HG03196 (cell line): Measurements from ENCODE around the gene APH1B.
"Not testable (repeated sequence)": the region's sequence is repeated elsewhere in the genome, so short reads cannot be mapped to it uniquely, and the experiment has no call there.

Experiments used
- ATAC-seq: cut with Tn5 transposase; IDR thresholded peaks from one replicate; pipeline ENCODE4 v1.9.1; 2021; ENCODE audit not compliant: unreplicated experiment

APH1B gene

DNA sequence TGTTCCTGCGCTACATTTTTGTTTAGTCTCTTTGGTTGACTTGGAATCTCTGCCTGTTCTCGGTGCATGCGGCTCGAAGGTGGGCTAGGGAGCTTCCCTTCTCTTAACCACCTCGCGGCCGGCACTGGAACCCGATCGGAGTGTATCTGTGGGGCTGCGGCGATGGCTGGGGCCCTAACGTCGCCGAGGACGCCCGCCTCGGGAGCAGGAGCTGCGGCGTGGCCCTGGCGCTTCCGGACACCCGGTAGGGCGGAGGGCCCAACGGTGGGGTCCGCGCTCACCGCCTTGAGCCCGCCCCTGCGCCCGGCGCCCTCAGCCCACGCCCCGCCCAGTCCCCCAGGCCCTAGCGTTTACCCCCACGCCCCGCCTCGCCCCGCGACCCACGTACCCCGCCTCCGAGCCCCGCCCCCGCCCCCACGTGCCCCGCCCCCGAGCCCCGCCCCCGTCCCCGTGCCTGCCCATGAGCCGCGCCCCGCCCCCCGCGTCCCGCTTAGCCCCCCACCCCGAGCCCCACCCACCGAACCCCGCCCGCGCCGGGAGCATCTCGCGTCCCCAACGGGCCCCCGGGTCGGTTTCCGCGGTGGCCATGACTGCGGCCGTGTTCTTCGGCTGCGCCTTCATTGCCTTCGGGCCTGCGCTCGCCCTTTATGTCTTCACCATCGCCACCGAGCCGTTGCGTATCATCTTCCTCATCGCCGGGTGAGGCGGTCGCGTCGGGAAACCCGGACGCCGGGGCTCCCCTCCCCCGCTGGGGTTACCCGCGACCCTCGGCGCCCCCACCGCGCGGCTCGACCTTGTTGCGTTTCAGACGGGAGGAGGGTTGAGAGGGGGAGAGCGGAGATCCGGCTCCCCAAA, at the start of gene APH1B:
TSS of gene APH1B (plus strand) at position 568 of the 855 bp plus-strand sequence. CDS start at position 587, 19 bp downstream.
- peak; percentile 73 for ATAC-seq

DNA sequence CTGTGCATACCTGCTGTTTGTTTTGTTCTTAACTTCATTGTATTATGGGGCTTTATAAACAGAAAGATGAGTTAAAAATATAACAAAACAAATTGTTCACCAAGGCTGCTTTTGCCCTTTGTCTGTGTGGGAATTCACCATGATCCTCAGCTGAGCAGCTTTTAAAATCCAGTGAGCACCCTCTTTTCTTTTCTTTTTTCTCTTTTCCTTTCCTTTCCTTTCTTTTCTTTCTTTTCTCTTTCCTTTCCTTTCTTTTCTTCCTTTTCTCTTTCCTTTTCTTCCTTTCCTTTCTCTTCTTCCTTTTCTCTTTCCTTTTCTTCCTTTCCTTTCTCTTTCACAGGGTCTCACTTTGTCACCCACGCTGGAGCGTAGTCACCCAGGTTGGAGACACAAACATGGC, 49.7 kb upstream of the APH1B start:
- no peak for ATAC-seq

DNA sequence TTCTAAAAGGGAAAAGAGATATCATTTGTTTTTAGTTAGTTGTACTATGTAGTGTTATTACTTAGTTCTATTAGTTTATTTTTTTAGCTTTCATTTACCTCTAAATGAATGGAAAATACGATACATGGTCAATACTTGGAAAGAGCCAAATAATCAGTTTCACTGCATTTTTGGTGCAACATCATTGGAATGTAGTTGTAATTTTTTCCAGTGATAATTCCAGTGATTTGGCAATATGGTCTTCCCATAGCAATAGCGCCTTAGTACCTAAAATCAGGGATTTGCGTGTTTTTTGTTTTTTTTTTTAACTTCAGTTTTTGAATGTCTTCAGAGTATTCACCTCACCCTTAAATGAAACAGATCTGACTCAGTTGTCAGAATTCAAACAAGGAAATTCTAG, 46.2 kb upstream of the APH1B start:
- ATAC-seq: no peak

DNA sequence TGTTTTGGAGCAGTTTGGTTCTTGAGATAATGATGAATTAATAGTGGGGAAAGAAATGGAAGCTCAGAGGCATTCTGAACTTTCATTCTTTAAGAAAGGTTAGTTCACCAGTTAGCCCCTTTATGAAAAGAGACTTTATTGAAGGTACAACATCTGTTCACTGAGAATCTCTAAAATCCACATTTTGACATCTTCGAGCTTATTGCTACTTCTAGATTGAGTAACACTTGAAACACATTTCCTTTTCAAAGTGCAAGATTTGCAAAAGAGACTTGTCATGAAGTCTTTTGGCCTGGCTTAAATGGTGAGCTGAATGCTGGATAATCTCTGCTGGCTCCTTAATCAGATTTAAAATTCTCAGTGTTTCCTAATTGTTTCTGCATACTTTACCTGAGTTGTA, 45.7 kb upstream of the APH1B start:
- ATAC-seq: no peak

GRCh38 chr15:63232405-63232804, 45.0 kb upstream of the APH1B start:
- no peak for ATAC-seq

DNA sequence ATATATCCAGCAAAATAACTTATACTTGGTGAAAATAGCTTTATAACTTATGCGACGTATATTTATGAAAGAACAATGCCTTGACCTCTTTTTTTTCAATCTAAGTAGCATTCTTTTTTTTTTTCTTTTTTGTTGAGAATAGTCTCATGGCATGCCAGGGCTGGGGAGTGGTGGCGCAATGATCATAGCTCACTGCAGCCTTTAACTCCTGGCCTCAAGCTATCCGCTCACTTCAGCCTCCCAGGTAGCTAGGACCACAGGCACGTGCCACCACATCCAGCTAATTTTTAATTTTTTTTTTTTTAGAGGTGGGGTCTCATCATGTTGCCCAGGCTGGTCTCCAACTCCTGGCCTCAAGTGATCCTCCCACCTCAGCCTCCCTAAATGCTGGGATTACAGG, 44.5 kb upstream of the APH1B start:
- no peak for ATAC-seq

- ATAC-seq: no peak
Measured at GRCh38 chr15:63233667-63234423, 43.6 kb upstream of the APH1B start.

- ATAC-seq: no peak
Measured at GRCh38 chr15:63234451-63234870, 42.9 kb upstream of the APH1B start.

- no peak for ATAC-seq
Measured at GRCh38 chr15:63236272-63236671, 41.1 kb upstream of the APH1B start.

DNA sequence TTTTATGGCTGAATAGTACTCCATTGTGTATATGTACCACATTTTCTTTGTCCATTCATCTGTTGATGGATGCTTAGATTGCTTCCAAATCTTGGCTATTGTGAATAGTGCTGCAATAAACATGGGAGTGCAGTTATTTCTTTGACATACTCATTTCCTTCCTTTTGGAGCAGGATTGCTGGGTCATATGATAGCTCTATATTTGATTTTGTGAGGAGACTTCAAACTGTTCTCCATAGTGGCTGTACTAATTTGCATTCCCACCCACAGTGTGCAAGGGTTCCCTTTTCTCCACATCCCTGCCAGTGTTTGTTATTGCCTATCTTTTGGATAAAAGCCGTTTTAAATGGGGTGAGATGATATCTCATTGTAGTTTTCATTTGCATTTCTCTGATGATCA, 40.3 kb upstream of the APH1B start:
- not testable (repeated sequence) for ATAC-seq

DNA sequence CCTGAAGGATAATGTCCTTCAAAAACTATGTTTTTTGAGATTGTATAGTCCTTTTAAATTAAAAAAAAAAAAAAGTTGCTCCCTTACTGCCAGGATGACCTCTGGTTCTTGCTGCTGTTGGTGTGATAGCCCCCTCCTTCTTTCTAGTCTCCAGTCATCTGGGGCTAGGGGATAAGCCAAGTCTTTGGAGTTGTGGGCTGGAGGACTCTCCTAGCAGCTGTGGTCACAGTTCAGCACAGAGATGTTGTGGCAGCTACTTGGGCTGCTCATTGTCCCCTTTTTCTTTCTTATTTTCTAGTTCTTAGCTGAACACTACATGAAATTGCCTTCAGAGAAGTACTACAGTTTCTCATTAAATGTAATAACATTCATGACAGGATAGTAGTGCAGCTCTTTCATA, 39.2 kb upstream of the APH1B start:
- no peak for ATAC-seq

GRCh38 chr15:63238796-63239195, 38.6 kb upstream of the APH1B start:
- peak; percentile 58 for ATAC-seq

DNA sequence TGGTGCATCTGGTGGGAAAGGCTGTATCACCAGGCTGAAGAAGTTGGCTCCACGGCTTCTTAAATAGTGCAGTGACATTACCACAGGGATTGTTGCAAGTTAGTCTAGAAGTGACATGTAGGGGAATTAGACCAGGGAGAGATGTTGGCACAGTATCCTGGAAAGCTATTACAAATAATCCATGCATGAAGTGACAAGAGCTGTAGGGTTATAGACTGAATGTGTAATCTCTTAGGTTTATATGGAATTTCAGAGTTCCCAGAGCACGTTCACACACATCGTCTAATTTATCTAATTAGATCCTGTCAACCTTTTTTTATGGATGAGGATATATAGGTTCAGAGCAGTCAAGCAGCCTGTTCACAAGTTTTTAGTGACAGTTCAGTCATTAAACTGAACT, 37.3 kb upstream of the APH1B start:
- no peak for ATAC-seq

DNA sequence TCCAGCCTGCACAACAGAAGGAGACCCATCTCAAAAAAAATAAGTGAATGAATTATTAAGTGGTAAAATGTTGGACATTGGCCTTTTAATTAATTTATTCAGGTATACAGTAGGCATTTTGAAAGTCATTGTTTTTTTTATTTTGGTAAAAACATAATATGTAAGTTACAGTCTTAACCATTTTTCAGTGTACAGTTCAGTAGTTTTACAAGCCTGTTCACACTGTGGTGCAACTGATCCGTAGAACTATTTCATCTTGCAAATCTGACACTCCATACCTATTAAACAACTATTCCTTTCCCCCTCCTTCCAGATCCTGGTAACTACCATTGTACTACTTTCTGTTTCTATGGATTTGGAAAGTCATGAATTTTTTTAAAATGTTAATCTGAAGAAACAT, 36.1 kb upstream of the APH1B start:
- ATAC-seq: no peak

- no peak for ATAC-seq
Measured at GRCh38 chr15:63243101-63243500, 34.3 kb upstream of the APH1B start.

- no peak for ATAC-seq
Measured at GRCh38 chr15:63243776-63244175, 33.6 kb upstream of the APH1B start.

DNA sequence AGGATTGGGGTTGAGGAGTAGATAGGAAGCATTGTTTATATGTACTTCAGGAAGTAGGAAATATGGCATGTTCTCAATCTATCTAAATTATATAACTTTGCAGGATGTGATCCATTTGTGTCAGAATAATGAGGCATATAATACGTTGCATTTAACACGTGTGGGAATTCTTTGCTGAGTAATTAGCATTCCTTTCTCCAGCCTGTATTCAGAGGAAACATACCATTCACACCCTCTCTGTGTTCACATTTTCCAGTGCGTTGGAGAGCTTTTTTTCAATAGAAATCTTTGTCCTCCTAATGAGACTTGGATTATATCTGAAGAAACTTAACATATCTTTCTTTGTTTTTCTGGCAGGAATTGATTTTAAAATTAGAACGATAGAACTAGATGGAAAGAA, 33.0 kb upstream of the APH1B start:
- ATAC-seq: no peak

DNA sequence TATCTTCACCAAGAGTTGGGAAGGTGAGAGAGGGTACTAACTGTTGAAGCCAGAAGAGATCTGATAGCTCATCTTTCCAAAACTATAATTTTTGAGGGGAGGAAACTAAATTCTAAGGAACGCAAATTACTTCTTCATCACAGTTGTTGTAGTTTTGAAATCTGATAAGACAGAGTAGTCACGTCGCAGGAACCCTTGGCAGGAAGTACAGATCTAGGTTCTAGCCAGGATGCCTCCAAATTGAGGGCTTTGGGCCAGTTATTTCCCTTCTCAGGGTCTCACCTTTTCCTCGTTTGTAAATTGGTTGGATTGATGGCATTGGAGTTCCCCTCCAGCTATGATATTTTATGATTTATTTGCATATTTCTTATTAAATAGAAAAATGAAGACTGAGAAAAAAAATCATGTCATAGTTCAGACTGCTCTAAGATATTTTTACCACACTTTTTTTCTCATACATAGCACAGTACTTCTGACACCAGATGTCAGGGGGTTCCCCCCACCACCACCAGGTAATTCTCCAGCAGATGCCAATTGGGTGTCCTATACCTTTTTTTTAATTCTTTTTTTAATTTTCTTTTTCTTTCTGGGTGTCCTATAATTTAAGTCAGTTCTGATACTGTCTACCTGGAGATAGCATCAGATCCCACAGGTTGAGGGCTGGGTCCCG, 32.3 kb upstream of the APH1B start:
- no peak for ATAC-seq

GRCh38 chr15:63246691-63247469, 30.5 kb upstream of the APH1B start:
- ATAC-seq: no peak

- ATAC-seq: no peak
Measured at GRCh38 chr15:63250312-63250965, 27.0 kb upstream of the APH1B start.
